GM21576 (cell line): ENCODE data around the gene PLS1.
"Not testable (repeated sequence)": the region's sequence is repeated elsewhere in the genome, so short reads cannot be mapped to it uniquely, and the experiment has no call there.

Source experiments
- ATAC-seq: cut with Tn5 transposase; IDR thresholded peaks from one replicate; pipeline ENCODE4 v1.9.1; 2021; ENCODE audit warnings: mild to moderate bottlenecking, moderate library complexity; ENCODE audit not compliant: unreplicated experiment

PLS1 gene, protein sequence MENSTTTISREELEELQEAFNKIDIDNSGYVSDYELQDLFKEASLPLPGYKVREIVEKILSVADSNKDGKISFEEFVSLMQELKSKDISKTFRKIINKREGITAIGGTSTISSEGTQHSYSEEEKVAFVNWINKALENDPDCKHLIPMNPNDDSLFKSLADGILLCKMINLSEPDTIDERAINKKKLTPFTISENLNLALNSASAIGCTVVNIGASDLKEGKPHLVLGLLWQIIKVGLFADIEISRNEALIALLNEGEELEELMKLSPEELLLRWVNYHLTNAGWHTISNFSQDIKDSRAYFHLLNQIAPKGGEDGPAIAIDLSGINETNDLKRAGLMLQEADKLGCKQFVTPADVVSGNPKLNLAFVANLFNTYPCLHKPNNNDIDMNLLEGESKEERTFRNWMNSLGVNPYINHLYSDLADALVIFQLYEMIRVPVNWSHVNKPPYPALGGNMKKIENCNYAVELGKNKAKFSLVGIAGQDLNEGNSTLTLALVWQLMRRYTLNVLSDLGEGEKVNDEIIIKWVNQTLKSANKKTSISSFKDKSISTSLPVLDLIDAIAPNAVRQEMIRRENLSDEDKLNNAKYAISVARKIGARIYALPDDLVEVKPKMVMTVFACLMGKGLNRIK

DNA sequence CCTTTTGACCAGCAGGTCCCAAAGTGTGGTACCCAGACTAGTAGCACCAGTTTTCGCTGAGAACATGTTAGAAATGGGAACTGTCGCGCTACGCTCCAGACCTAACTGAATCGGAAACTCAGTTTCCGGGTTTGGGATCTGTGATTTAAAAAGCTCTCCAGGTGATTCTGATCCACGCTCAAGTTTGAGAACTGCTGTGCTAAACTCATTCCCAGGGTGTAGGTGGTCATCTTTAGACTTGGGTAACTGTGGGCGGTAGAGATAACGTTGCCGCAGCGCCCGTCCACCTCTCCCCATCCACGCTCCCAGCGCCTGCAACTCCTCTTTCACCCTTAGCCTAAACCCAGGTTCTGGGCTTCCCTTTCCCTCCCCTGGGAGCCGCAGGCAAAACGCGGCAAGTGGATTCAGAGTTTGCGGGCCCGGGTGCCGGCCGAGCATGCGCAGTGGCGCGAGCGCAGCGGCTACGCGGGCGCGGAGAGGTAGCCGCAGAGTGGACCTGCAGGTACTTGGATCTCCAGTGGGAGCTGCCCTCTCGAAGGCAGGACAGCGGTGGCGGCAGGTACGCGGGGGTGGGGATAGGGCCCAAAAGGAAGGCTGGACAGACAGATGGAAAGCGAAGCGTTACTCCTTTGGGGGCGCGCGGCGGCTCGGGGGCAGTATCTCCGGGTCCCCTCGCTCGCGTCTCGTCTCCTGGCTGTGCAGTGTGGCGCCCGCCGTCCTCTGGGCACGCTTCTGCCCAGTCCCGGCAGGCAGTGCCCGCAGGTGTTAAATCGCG, at the start of gene PLS1:
TSS of gene PLS1 (plus strand) at position 443 of the 775 bp plus-strand sequence. CDS start 67,845 bp downstream, outside the sequence.
- ATAC-seq, result peak; percentile 83

GRCh38 chr3:142549986-142550385, 46.2 kb upstream of the PLS1 start:
- no peak for ATAC-seq

- not testable (repeated sequence) for ATAC-seq
These were observed 43.6 kb upstream of the PLS1 start for GRCh38 chr3:142552579-142552978.

GRCh38 chr3:142553741-142554140, 42.5 kb upstream of the PLS1 start:
- no peak for ATAC-seq

GRCh38 chr3:142560118-142560517, 36.1 kb upstream of the PLS1 start:
- ATAC-seq, result no peak

- ATAC-seq, result no peak
These were observed 32.6 kb upstream of the PLS1 start for GRCh38 chr3:142563496-142563997.

- no peak for ATAC-seq
These were observed 30.1 kb upstream of the PLS1 start for GRCh38 chr3:142566096-142566495.

GRCh38 chr3:142568393-142569017, 27.7 kb upstream of the PLS1 start:
- no peak for ATAC-seq

DNA sequence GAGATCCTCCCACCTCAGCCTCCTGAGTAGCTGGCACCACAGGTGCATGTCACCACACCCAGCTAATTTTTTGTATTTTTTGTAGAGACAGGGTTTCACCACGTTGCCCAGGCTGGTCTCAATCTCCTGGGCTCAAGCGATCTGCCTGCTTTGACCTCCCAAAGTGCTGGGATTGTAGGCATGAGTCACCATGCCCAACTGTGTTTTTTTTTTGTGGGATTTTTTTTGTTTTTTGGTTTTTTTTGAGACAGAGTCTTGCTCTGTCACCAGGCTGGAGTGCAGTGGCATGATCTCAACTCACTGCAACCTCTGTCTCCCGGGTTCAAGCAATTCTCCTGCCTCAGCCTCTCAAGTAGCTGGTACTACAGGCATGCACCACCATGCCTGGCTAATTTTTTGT, 26.8 kb upstream of the PLS1 start:
- ATAC-seq, result not testable (repeated sequence)

GRCh38 chr3:142574223-142574622, 22.0 kb upstream of the PLS1 start:
- ATAC-seq, result not testable (repeated sequence)

DNA sequence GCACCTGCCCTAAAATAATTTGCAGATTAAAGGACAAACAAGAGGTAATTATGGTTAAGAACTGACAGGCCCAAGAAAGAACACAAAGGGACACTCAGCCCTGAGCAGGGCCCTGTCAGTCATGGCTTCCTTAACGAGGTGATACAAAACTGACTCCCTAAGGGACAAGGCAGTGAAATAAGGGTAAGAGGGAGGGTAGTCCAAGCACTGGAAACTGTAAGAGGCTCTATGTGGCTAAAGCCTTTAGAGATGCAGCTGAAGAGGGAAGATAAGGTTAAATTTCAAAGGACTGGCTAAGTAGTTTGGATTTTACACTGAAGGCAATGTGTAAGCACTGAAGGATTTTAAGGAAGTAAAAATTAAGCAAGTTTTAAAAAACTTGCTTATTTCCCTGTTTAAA, 21.5 kb upstream of the PLS1 start:
- no peak for ATAC-seq

DNA sequence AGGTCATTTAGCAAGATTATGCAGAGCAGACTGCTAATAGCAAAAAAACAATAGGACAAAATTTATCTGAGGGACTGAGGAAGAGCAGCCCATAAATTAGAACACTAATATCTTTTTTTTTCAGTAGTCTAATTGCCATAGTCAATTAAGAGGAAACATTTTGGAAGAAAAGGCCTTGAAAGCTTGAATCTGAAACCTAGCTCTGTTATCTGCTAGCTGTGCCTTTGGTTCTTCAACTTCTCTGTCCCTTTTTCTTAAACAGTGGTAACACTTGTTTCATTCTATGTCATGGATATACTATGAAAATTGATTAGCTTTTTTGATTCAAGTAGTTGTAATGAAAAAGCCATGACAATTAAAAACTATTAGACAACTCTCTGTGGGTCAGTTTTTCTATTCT, 19.4 kb upstream of the PLS1 start:
- no peak for ATAC-seq

DNA sequence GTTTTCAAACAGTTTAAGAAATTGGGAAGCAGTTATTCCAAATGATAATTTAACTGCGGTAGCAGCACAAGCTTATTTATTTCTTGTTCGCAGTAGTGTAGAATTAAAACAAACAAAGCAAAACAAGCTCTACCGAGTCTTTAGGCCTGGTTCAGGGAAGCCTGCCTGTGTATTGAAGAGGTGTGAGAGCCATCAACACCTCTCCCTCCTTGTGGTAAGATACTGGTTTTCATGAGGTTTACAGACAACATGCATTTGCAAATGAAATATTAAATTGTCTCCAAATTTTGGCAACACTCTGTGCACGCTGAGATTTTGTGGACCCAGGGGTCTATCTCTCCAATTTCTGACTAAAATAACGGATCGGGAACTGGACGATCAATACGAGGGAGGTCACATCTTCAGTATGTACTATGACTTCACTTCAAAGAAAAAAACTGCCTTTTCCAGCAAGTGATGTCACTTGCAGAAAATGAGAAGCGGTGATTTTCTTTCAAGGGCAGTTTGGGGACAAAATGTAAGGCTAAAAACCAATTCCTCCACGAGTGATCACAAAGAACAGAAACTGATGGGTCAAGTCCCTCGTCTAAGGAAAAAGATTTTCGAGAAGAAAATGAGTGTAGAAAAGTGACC, 18.4 kb upstream of the PLS1 start:
- no peak for ATAC-seq

DNA sequence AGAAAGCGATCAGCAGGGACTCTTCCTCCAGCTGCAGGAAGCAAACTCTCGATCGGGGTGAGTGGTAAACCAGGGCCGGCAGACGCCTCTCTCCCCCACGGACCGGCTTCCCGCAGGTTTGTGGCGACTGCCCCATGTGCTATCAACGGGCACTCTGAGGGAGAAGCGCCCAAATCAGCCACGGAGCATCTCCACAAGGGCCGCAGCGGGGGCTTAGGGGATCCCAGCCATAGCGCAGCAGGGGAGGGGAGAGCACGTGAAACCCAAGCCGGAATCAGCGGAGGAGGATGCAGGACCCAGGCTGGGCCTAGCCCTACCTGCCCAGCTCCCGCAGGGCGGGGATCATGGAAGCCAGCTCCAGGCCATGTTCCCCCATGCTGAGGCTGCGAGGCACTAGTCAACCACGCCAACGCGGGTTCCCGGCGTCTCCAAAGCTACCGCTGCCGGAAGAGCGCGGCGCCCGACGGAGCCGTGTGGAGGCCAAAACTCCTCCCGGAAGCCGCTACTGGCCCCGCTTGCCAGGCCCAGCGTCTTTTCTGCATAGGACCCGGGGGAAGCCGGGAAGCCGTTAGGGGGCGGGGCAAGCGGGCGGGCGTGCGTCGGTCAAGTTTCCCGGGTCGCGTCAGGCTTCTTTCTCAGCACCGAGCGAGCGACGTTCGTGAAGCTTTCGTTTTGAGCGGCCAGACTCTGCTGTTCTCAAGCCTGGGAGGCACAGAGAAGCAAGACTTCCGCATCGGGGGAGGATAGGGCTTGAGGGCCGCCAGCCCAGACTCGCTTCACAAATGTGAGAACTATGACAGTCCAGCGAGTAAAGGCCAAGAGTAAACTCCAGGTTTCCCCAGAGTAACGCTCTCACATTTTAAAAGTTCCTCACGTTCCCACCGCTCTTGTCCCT, 17.6 kb upstream of the PLS1 start, which contains the start of gene ATR:
TSS of gene ATR (minus strand) at position 405 of the 895 bp plus-strand sequence. CDS start at position 376, 29 bp downstream.
- ATAC-seq, result peak; percentile 94

GRCh38 chr3:142580061-142580423, 16.2 kb upstream of the PLS1 start:
- no peak for ATAC-seq

DNA sequence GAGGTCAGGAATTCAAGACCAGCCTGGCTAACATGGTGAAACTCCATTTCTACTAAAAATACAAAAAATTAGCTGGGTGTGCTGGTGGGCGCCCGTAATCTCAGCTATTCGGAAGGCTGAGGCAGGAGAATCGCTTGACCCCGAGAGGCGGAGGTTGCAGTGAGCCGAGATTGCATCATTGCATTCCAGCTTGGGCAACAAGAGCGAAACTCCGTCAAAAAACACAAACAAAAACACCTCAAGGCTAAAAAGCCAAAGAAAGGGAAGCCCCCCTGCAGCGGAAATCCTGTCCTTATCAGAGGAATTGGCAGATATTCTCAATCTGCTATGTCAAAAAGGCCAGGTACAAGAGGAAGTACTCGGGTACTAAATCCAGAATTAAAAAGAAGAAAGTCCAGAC, 15.1 kb upstream of the PLS1 start:
- ATAC-seq, result not testable (repeated sequence)

DNA sequence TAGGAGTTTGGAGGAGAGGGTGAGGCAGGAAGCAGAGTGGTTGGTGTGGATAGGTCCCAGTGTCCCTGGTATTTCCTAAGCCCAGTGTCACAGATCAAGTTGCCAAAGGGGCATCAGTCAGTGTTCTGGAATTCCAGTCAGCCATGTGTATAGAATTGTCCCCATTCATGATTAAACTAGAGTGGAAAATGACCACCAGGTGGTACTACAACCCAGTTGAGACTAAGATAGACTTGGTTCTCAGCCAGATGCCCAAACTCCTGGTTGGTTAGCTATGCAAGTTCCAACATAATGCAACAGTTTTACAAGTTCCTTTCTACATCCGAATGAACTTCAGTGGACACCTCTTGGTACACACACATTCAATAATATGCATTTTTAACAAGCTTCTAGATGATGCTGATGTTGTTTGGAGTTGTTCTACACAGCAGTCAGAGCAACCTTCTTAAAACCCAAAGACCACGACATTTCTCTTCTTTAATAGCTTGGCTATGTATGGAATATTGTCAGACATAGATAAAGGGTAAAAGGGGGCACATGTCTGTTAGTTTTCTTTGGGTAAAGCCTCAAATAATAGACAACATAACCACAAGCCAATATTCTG, 9.3 kb upstream of the PLS1 start:
- ATAC-seq, result no peak

GRCh38 chr3:142588703-142589102, 7.5 kb upstream of the PLS1 start:
- no peak for ATAC-seq

GRCh38 chr3:142592268-142592667, 3.9 kb upstream of the PLS1 start:
- not testable (repeated sequence) for ATAC-seq
